HG02870 (cell line): ENCODE measurements around the gene GIMD1.
"Not testable (repeated sequence)": the region's sequence is repeated elsewhere in the genome, so short reads cannot be mapped to it uniquely, and the experiment has no call there.

Experiments
- ATAC-seq: cut with Tn5 transposase; IDR thresholded peaks from one replicate; pipeline ENCODE4 v1.9.1; 2021; ENCODE audit warnings: mild to moderate bottlenecking, moderate library complexity; ENCODE audit not compliant: unreplicated experiment

Gene GIMD1

GRCh38 chr4:106368678-106369077 lies at the start of gene GIMD1:
Gene GIMD1, minus strand, starts transcription at chr4:106368778. Its CDS starts 1,343 bp downstream, at chr4:106367435.
- ATAC-seq: no peak

DNA sequence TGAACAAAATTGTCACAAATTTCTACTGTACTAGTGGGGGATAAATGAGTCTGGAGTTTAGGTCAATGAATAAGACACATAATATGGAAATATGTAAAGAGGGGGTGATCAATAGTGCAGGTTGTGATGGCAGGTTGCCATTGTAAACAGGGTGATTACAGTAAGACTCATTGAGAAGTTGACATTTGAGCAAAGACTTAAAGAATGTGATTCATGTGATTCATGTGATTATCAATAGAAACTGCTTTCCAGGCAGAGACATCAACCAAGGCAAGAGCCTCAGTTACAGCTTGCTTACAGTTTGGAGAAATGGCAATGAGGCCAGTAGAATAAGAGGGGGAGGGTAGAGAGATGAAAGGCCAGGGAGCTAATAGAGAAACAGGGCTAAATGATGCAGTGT lies 45.8 kb upstream of the GIMD1 start:
- no peak for ATAC-seq

- ATAC-seq: no peak
Measured at GRCh38 chr4:106409901-106410889, 41.6 kb upstream of the GIMD1 start.

GRCh38 chr4:106408004-106408403 lies 39.4 kb upstream of the GIMD1 start:
- ATAC-seq: not testable (repeated sequence)

- no peak for ATAC-seq
Measured at GRCh38 chr4:106401157-106401556, 32.6 kb upstream of the GIMD1 start.

GRCh38 chr4:106398898-106399297 lies 30.3 kb upstream of the GIMD1 start:
- ATAC-seq: not testable (repeated sequence)

DNA sequence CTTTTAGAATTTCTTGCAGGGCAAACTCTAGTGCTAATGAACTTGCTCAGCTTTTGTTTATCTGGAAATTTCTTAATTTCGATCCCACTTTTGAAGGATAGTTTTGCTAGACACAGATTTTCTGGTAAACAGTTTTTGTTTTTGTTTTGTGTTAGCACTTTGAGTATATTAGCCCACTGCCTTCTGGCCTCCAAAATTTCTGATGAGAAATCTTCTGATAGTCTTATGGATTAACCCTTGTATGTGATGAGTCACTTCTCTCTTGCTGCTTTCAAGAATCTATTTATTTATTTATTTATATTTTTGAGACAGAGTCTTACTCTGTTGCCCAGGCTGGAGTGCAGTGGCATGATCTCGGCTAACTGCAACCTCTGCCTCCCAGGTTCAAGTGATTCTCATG lies 27.0 kb upstream of the GIMD1 start:
- no peak for ATAC-seq

DNA sequence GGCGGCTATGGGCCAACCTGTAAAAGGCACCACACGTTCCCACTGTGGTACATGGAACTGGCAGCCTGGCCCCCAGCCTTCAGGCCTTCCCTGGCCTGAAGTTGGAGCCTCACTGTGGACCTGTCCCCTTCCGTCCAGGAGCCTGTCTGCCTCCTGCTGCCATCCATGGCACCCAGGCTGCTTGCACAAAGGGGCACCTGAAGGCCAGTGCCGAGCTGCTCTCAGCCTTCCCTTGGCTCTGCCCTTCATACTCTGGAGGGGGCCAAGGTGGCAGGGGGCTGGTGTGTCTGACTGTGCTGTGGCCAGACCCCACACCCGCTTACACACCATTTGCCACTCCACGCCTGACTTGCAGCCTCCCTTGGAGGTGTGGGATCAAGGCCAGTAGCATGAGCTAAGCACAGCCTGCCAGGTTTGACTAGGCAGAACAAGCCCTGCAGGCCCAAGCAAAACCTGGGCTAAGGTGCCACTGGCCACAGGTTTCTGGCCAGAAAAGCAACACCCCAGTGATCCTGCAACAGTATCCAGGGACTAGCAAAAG lies 17.3 kb upstream of the GIMD1 start:
- ATAC-seq: no peak

DNA sequence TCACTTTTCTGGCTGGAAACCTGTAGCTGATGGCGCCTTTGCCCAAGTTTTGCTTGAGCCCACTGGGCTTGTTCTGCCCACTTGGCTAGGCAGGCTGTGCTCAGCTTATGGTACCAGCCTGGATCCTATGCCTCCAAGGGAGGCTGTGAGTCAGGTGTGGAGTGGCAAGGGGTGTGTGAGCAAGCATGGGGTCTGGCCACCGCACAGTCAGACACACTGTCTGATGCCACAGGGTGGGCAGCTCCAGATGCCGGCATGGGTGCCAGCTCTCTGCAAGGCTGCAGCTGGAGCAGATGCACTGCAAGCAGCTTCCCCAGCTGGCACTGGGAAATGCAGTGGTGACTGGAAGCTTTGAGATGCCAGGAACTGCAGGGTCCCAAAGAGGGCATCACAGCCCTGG lies 16.3 kb upstream of the GIMD1 start:
- ATAC-seq: no peak

DNA sequence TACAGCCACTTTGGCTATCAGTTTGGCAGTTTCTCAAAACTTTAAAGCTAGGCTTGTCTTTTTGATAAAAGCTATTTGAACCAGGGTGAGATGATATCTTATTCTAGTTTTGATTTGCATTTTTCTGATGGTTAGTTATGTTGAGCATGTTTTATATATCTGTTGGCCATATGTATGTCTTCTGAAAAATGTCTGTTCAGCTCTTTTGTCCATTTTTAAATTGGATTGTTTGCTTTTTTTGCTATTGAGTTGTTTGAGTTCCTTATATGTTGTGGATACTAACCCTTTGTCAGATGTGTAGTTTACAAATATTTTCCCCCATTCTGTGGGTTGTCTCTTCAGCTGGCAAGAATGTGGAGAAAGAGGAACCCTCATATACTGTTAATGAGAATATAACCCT lies 11.6 kb upstream of the GIMD1 start:
- ATAC-seq: no peak

DNA sequence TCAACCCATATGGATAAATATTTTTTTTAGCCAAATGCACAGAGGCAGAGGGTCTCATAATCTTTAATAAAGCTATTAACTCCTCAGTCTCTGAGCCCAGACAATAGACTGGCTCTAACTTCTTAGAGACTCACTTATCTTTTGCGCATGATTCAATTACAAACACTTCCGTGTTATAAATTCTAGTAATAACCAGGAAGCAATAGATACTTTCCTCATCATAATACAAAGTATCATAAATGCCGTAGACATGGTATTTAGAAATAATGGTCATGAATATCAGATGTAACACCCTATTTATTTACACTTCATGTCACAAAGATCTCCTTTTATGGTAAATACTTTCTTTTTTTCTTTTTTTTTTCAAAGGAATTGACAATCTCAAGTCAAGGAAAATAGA lies 4.4 kb upstream of the GIMD1 start:
- ATAC-seq: no peak

- ATAC-seq: no peak
Measured at GRCh38 chr4:106371161-106371560, 2.6 kb upstream of the GIMD1 start.

- ATAC-seq: no peak
Measured at GRCh38 chr4:106370214-106370613, 1.6 kb upstream of the GIMD1 start.

DNA sequence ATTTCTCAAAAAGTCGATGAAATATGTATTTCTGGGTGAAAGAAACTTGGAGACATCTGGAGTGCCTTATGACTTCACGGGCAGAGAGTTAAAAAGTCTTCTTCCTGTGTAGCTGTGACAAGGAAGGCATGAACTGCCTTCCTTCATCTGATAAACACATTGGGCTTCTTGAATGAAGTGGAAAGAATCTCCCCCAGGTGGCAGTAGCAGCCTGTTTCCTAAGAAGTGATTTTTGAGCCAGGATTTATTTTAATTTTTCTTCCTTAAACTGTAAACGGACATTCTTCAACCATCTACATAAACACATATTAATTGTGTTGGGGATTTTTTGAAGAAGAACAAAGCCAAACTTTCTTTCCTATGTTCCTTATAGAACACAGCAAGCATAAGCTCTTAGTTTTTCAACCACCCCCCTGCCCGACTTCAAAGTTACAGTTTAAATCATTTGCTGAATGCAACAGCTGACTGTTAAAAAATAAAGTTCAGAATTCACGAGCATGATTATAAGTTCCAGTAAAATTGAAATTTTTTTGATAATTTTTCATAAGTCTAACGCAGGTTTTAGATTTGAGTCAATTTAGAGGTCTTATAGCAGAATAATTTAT lies 980 bp upstream of the GIMD1 start:
- peak; percentile 80 for ATAC-seq

- ATAC-seq: no peak
Measured at GRCh38 chr4:106367072-106367471, 1.5 kb downstream of the GIMD1 start.

GRCh38 chr4:106366026-106366425 lies 2.6 kb downstream of the GIMD1 start:
- no peak for ATAC-seq

DNA sequence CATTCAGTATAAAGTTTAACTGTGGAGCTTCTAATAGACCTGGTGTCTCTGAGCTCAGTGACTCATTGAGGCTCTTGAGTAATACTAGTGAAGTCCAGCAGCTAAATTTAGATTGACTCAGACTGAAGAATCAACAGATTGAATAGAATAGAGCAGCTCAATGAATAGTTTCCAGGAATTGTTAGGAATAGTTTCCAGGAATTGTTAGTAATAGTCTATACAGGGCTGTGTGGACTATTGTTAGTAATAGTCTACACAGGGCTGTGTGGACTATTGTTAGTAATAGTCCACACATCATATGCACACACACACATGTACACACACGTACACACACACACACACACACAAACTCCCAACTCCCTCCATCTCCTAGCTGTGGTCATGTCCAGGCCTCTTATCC lies 3.0 kb downstream of the GIMD1 start:
- ATAC-seq: no peak

DNA sequence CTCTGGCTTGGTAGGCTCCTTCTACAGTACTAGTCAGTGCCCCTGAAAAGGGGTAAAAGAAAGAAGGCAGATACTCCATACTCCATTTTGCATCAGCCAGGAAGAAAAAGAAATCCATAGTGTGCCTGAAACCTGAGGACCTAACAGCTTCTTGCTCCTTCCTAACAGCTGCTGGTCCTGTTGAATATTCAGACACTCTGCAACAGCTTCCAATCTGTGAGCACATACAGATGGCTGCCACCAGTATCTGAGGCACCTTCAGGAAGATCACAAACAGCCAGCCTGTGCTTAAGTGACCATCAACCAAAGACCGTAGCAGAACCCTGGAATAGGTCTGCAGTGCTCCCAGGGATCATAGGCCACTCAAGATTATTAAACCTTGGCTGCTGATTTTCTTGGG lies 4.3 kb downstream of the GIMD1 start:
- no peak for ATAC-seq

- ATAC-seq: no peak
Measured at GRCh38 chr4:106362086-106362825, 6.3 kb downstream of the GIMD1 start.

GRCh38 chr4:106358899-106359298 lies 9.7 kb downstream of the GIMD1 start:
- ATAC-seq: no peak

DNA sequence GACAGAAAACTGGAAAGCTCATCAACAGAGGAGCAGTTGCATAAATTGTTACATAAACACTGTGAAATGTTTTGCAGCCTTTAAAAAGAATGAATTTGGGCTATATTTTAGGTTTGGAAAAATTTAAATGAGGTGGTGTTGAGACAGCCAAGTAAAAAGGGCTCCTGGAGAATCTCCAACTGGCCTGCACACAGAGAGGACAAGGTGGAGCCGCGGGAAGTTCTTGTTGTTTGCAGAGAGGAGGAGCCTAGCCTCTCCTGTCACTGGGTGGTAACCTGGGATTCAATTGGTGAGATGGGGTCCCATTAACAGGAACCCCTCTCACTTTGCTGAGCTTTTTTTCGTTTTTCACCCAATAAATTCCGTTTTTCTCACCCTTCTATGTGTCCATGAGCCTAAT lies 13.4 kb downstream of the GIMD1 start:
- ATAC-seq: no peak
